GM19324 (cell line): Measurements from ENCODE around the gene RPP38.
A peak's percentile ranks its signal among the peaks of the same experiment; 100 is the strongest.

Source experiments
- ATAC-seq: cut with Tn5 transposase; IDR thresholded peaks from one replicate; pipeline ENCODE4 v1.9.1; 2021; ENCODE audit warnings: mild to moderate bottlenecking, moderate library complexity; ENCODE audit not compliant: unreplicated experiment, low FRiP score

RPP38 gene, protein sequence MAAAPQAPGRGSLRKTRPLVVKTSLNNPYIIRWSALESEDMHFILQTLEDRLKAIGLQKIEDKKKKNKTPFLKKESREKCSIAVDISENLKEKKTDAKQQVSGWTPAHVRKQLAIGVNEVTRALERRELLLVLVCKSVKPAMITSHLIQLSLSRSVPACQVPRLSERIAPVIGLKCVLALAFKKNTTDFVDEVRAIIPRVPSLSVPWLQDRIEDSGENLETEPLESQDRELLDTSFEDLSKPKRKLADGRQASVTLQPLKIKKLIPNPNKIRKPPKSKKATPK

GRCh38 chr10:15097011-15097812 lies at the start of gene RPP38:
TSS of gene RPP38 (plus strand) at chr10:15097355. CDS start at chr10:15103315, 5,960 bp downstream.
- peak; percentile 93 for ATAC-seq

- ATAC-seq: no peak
Measured at GRCh38 chr10:15049533-15049932, 47.6 kb upstream of the RPP38 start.

GRCh38 chr10:15052121-15052520 lies 45.0 kb upstream of the RPP38 start:
- no peak for ATAC-seq

DNA sequence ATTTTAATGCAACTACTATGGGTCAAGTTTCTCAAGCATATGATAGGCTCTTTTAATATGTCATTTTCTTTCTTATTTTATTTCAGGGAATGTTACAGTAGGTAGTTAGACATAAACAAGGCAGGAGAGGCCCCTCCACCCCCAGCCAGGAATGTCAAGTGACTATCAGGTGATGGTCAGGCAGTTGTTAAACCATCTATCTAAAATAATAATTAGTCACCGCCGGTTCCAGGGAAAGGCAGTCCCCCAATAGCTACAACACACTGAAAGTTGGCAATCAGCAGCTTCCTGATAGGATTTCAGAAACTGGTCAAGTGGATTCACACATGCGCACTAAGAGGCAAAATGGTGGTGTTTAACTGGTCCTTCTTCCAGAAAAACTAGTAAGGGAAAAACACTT lies 44.1 kb upstream of the RPP38 start:
- no peak for ATAC-seq

- ATAC-seq: no peak
Measured at GRCh38 chr10:15058689-15059088, 38.5 kb upstream of the RPP38 start.

- no peak for ATAC-seq
Measured at GRCh38 chr10:15059914-15060313, 37.2 kb upstream of the RPP38 start.

GRCh38 chr10:15060638-15061037 lies 36.5 kb upstream of the RPP38 start:
- ATAC-seq: no peak

GRCh38 chr10:15067154-15067553 lies 30.0 kb upstream of the RPP38 start:
- ATAC-seq: no peak

DNA sequence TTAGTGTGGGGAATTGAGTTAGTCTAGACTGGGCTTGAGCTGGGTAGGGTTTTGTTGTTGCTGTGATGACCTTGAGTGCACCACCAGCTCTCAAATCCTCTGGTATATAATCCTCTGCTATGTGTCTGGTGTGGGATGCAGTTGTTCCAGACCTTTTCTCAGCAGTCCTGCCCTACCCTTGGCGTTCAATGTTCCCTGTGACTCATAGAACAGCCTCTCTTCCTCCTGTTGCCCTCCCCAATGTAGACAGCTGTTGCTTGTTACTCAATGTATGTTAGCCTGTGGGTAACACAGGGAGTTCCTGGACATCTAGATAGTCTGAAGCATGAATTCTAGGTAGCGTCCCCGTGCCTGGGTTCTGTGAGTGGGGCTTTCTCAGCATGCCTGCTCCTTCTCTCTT lies 28.4 kb upstream of the RPP38 start:
- ATAC-seq: no peak

GRCh38 chr10:15069230-15069629 lies 27.9 kb upstream of the RPP38 start:
- no peak for ATAC-seq

- no peak for ATAC-seq
Measured at GRCh38 chr10:15072358-15072757, 24.8 kb upstream of the RPP38 start.

- ATAC-seq: no peak
Measured at GRCh38 chr10:15075421-15075820, 21.7 kb upstream of the RPP38 start.

DNA sequence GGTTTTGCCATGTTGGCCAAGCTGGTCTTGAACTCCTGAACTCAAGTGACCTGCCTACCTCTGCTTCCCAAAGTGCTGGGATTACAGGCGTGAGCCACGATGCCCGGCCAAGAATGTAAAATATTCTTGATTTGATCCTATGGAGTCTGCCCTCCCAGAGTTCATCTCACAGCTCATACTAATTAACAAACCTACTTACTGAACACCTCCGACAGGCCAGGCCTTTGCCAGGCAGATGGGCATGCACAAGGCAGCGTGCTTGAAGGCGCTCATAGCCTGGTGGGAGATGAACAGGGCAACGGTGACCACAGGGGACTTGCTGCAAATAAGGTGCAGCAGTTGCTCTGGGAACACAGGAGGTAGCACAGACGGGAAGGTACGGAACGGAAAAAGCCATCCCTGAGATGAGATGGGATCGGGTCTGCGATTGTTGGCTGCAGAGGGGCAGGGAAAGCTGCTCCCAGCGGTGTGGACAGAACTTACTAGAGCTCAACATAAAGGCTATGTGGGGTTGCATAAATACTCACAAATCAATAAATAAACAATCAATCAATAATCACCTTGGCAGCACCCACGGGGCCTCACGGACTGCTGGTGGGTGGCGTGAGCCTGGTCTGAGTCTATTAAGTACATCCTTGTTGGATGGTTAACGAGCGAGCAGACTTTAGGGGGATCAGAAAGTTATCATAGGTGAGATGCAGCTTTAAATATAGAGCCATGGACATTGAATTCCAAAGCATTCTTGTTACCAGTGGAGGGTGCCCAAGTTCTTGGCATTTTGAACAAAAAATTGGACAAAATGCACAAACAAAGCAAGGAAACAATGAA lies 13.3 kb upstream of the RPP38 start:
- no peak for ATAC-seq

GRCh38 chr10:15084502-15084922 lies 12.6 kb upstream of the RPP38 start:
- ATAC-seq: no peak

GRCh38 chr10:15088428-15089261 lies 8.5 kb upstream of the RPP38 start, which contains the start of gene ACBD7:
TSS of gene ACBD7 (minus strand) at chr10:15088776. CDS start at chr10:15088728, 48 bp downstream.
- ATAC-seq: peak; percentile 95

DNA sequence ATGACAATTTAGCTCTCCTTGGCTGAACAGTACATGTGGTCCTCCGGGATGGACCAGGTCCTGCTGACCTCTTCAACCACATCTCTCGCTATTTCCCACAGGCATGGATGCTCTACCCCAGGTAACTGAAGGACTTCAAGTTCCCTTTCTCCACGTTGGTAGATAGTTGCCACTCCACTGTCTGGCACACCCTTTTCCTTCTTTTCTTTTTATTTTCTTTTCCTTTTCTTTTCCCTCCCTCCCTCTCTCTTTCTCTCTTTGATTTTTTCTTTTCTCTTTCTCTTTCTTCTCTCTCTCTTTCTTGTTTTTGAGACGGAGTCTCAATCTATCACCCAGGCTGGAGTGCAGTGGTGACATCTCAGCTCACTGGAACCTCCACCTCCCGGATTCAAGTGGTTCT lies 5.7 kb upstream of the RPP38 start:
- ATAC-seq: no peak

GRCh38 chr10:15092855-15093408 lies 4.2 kb upstream of the RPP38 start:
- ATAC-seq: no peak

DNA sequence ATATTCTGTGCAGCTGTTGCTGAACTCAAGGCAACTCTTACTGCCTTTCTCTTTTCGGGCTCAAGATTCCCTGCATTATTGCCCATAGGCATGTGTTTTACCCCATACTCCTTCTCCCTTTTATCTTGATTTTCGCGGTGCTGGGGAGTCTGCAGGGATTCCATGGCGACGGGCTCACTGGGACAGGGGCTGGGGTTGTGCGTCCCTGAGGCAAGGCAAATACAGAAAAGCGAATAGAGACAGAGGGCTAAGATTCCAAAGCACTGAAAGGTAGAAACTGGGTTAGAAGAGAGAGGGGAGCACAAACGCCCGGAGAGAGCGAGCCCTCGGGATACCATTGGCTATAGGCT lies 519 bp upstream of the RPP38 start:
- ATAC-seq: peak; percentile 20

- ATAC-seq: no peak
Measured at GRCh38 chr10:15099886-15100285, 2.7 kb downstream of the RPP38 start.

GRCh38 chr10:15103513-15103912 lies 6.4 kb downstream of the RPP38 start:
- no peak for ATAC-seq
